Mucosa of descending colon (tissue), 3 donors: ENCODE data around the gene PIK3CG. TPM values are rescaled to one million over a fixed set of nuclear protein-coding genes. Genes with fewer than 3 reads are reported as not detected.
"Not testable (repeated sequence)": the region's sequence is repeated elsewhere in the genome, so short reads cannot be mapped to it uniquely, and the experiment has no call there.

ENCODE experiments used
- ATAC-seq: fragments of 200-7000 bp; cut with Tn5 transposase; one replicate; pipeline ENCODE4 v1.9.1; 2020; ENCODE audit warnings: mild to moderate bottlenecking, moderate library complexity
- DNase-seq, 3 donors: peaks; one replicate each; pipeline ENCODE4 v3.0.0-alpha.2; 2020
- H3K36me3 ChIP-seq: fragments of 200-600 bp; one replicate; pipeline ENCODE4 v1.8.0; 2021; ENCODE audit warnings: low read depth, mild to moderate bottlenecking
- H3K4me1 ChIP-seq: fragments of 200-600 bp; one replicate; pipeline ENCODE4 v1.8.0; 2021; ENCODE audit warnings: low read depth, mild to moderate bottlenecking
- H3K4me3 ChIP-seq: fragments of 200-600 bp; one replicate; pipeline ENCODE4 v1.8.0; 2021; ENCODE audit warnings: mild to moderate bottlenecking
- H3K9me3 ChIP-seq: fragments of 200-600 bp; one replicate; pipeline ENCODE4 v1.8.0; 2021; ENCODE audit warnings: mild to moderate bottlenecking
- CTCF ChIP-seq: fragments of 200-600 bp; IDR thresholded peaks from one replicate; pipeline ENCODE4 v1.8.0; 2022; ENCODE audit warnings: antibody characterized with exemption, mild to moderate bottlenecking
- intact Hi-C, 2 donors: fragments of 100-400 bp; cut with DNase I in 1 of 2; cut with micrococcal nuclease in 1 of 2; formaldehyde crosslinking; loops; one replicate each; pipeline versions ENCODE4 v1.11.0 to v1.11.1; 2022; cut with DNase I, micrococcal nuclease
- total RNA-seq, 3 donors: library from RNA; stranded (reverse); fragmentation: NEBNext Ultra II Directional in 2 of 3; extraction: Animal tissue kit (Norgen Biotek cat#: 25700) in 2 of 3; gene quantifications; one replicate each; pipeline versions ENCODE4 v1.2.1 to v1.2.4, GENCODE V29; 2021 to 2023
- donor health status: DM: no; HTN: no; CAD: no; lungs with moderate emphysema.
- donor health status: DM: no; HTN: no; CAD: no.
- donor health status: DM: no; HTN: yes; CAD: no.

The PIK3CG gene
- total RNA-seq, 3 donors from 2014 or later = 3.1 to 7.1 (median 5.5) TPM

- intact Hi-C loops = no loop called here
- Histone ChIP-seq H3K4me1 (no peaks in the 10 kb centered on the region), H3K9me3 (no peaks in the 10 kb centered on the region), H3K36me3 (no peaks in the 10 kb centered on the region), H3K4me3 (no peak overlapping the region)
- DNase-seq (no peak), ATAC-seq (no peak)
- TF ChIP-seq CTCF = no peak
Measured at GRCh38 chr7:106936236-106936635, 71.2 kb downstream of the PIK3CG start.

- DNase-seq, H3K9me3 ChIP-seq, H3K36me3 ChIP-seq, ATAC-seq, H3K4me1 ChIP-seq, H3K4me3 ChIP-seq, intact Hi-C loops: not testable (repeated sequence)
Measured at GRCh38 chr7:106938122-106938521, 73.0 kb downstream of the PIK3CG start.

- no peaks in the 10 kb centered on the region for H3K36me3 ChIP-seq
- H3K4me3 ChIP-seq = no peak overlapping the region
Measured at GRCh38 chr7:106938803-106939202, 73.7 kb downstream of the PIK3CG start.

GRCh38 chr7:106944035-106944665 is 79.1 kb downstream of the PIK3CG start:
- no peak for ATAC-seq
- H3K9me3 ChIP-seq = no peaks in the 10 kb centered on the region
- no peak for DNase-seq
- H3K36me3 ChIP-seq = no peaks in the 10 kb centered on the region
- no peak overlapping the region for H3K4me3 ChIP-seq
- intact Hi-C loops = no loop called here
- TF ChIP-seq CTCF = no peak
- no peaks in the 10 kb centered on the region for H3K4me1 ChIP-seq

More at GRCh38 chr7:106938803-106939202, 73.7 kb downstream of the PIK3CG start:
- no peak for ATAC-seq
- TF ChIP-seq CTCF = no peak
- DNase-seq = no peak
- intact Hi-C loops = no loop called here
- Histone ChIP-seq H3K4me1 (no peaks in the 10 kb centered on the region), H3K9me3 (no peaks in the 10 kb centered on the region)

GRCh38 chr7:106947244-106947728 is 82.2 kb downstream of the PIK3CG start:
- Histone ChIP-seq H3K36me3 (no peaks in the 10 kb centered on the region), H3K4me3 (no peak overlapping the region), H3K4me1 (no peaks in the 10 kb centered on the region), H3K9me3 (no peaks in the 10 kb centered on the region)
- no peak for TF ChIP-seq CTCF
- peak in 1 of 3 donors; percentile 72 for DNase-seq
- ATAC-seq = peak; percentile 59
- intact Hi-C loops = loop anchor here (5.0 kb wide), 1 partner anchor 205 kb away; no protein-coding TSS in a partner anchor

- no peak for TF ChIP-seq CTCF
- Histone ChIP-seq H3K4me1 (no peaks in the 10 kb centered on the region), H3K9me3 (no peaks in the 10 kb centered on the region), H3K4me3 (no peak overlapping the region), H3K36me3 (no peaks in the 10 kb centered on the region)
- DNase-seq = no peak
- intact Hi-C loops = no loop called here
- no peak for ATAC-seq
Measured at GRCh38 chr7:106952001-106952657, 87.0 kb downstream of the PIK3CG start.
